ENCODE measurements around the gene ANP32A. TPM values are rescaled to one million over a fixed set of nuclear protein-coding genes. Genes with fewer than 3 reads are reported as not detected.

Gene ANP32A
- total RNA-seq, 1 experiment from 2014 or later, result 220 TPM

GRCh38 chr15:68767833-68768232 lies 52.9 kb downstream of the ANP32A start:
- Histone ChIP-seq H3K9me3 (ENCODE audit: control insufficient read depth in 1 of 2, insufficient read depth in 1 of 2, low read depth in 1 of 2, low read length in 2 of 2) (no peaks in the 10 kb centered on the region), H3K27ac (ENCODE audit: low read depth, low read length) (no peak overlapping the region), H2AFZ (ENCODE audit: low read depth, low read length, poor library complexity, severe bottlenecking) (no peak overlapping the region), H3K79me2 (ENCODE audit: insufficient read depth, low read length) (no peaks in the 10 kb centered on the region), H3K4me2 (ENCODE audit: low read length) (no peak overlapping the region), H3K9me2 (ENCODE audit: insufficient read depth) (no peaks in the 10 kb centered on the region), H3K4me1 (ENCODE audit: control insufficient read depth in 1 of 2, insufficient read depth in 2 of 2, low read length in 2 of 2) (peaks cover 0 to 3% of the 10 kb centered on the region in 2 experiments; a peak in 1 of 4 replicates), H3K4me3 (replicated peaks in 1 of 2; ENCODE audit: low read depth in 1 of 2, low read length in 2 of 2) (no peak overlapping the region), H3K27me3 (ENCODE audit: insufficient read depth, low read length) (no peaks in the 10 kb centered on the region), H3K36me3 (ENCODE audit: control insufficient read depth in 1 of 2, insufficient read depth in 2 of 2, low read length in 2 of 2) (no peaks in the 10 kb centered on the region), H4K20me1 (ENCODE audit: insufficient read depth) (no peaks in the 10 kb centered on the region), H3K9ac (ENCODE audit: low read length) (no peak overlapping the region)
- no peak for TF ChIP-seq POLR2A (IDR thresholded peaks at IDR 0.05; ENCODE audit: borderline replicate concordance, extremely low read depth, insufficient read depth, insufficient read length)
- TF ChIP-seq EZH2phosphoT487 (IDR thresholded peaks at IDR 0.05; ENCODE audit: borderline replicate concordance), result no peak
- no peak for TF ChIP-seq ZFX (IDR thresholded peaks at IDR 0.05)
- TF ChIP-seq MAX (IDR thresholded peaks at IDR 0.05), result no peak
- no peak for TF ChIP-seq ZBTB33 (IDR thresholded peaks at IDR 0.05; ENCODE audit: extremely low read depth, insufficient replicate concordance, low read length)
- no peak for TF ChIP-seq RAD21 (IDR thresholded peaks at IDR 0.05; ENCODE audit: low read depth)
- TF ChIP-seq POLR2AphosphoS5 (IDR thresholded peaks at IDR 0.05; ENCODE audit: low read depth, low read length), result no peak
- no peak for TF ChIP-seq CBX3 (IDR thresholded peaks at IDR 0.05; ENCODE audit: low read depth)
- no peak for TF ChIP-seq EZH2 (IDR thresholded peaks at IDR 0.05)
- TF ChIP-seq JUND (IDR thresholded peaks at IDR 0.05), result no peak
- ChIA-PET POLR2A (no interaction called here), CTCF (no interaction called here), RAD21 (ENCODE audit: low non-redundant PET in 1 of 2, low total read pairs in 2 of 2, uncharacterized antibody in 2 of 2, unreplicated experiment in 2 of 2) (no interaction called here)
- no peak for ATAC-seq
- intact Hi-C loops (cut with micrococcal nuclease), result no loop called here
- no TSS peak for BruUV-seq (replicated peaks)
- DNase-seq (ENCODE audit: low read depth, low spot score), result no peak
